LNCAP (cell line): ENCODE measurements around the gene ARHGEF10L.

ENCODE experiments used
- CTCF ChIP-seq: fragments of 450-650 bp; IDR thresholded peaks from 2 replicates; pipeline ENCODE4 v1.5.1; 2017; ENCODE audit warnings: mild to moderate bottlenecking

ARHGEF10L gene

GRCh38 chr1:17744666-17745478, 205.4 kb downstream of the ARHGEF10L start:
- TF ChIP-seq CTCF = no peak

- TF ChIP-seq CTCF = no peak
Measured at GRCh38 chr1:17745479-17745955, 206.0 kb downstream of the ARHGEF10L start.

GRCh38 chr1:17746920-17747319, 207.4 kb downstream of the ARHGEF10L start:
- no peak for TF ChIP-seq CTCF
